Neutrophil (primary cell): ENCODE results near the gene FOXL3.

ENCODE experiments used
- H3K27ac ChIP-seq: fragments of 200-600 bp; sonication (generic); 2 replicates; pipeline ENCODE4 v1.5.1; 2016; ENCODE audit warnings: mild to moderate bottlenecking, moderate library complexity
- H3K27me3 ChIP-seq: fragments of 200-600 bp; sonication (generic); 2 replicates; pipeline ENCODE4 v1.6.0; 2016; ENCODE audit warnings: mild to moderate bottlenecking
- H3K36me3 ChIP-seq: fragments of 200-600 bp; sonication (generic); 2 replicates; pipeline ENCODE4 v1.5.1; 2017
- H3K4me1 ChIP-seq, 2 experiments: fragments of 200-600 bp in 1 of 2; sonication (generic) in 1 of 2; 1 replicate in 1 of 2; 2 replicates in 1 of 2; pipeline versions ENCODE4 v1.5.1 to v1.6.1; 2013 to 2016; ENCODE audit warnings: low read depth in 1 of 2, low read length in 1 of 2, mild to moderate bottlenecking in 1 of 2, moderate library complexity in 1 of 2; ENCODE audit not compliant: control insufficient read depth in 1 of 2, insufficient read depth in 1 of 2
- H3K4me3 ChIP-seq, 2 experiments: fragments of 200-600 bp in 1 of 2; sonication (generic) in 1 of 2; 1 replicate in 1 of 2; 2 replicates in 1 of 2; pipeline ENCODE4 v1.5.1; 2013 to 2016; ENCODE audit warnings: low read depth in 1 of 2, low read length in 1 of 2, mild to moderate bottlenecking in 1 of 2, moderate library complexity in 1 of 2
- H3K9me3 ChIP-seq: fragments of 200-600 bp; sonication (generic); 2 replicates; pipeline ENCODE4 v1.5.1; 2016
- CTCF ChIP-seq: fragments of 200-600 bp; sonication (generic); IDR thresholded peaks from 2 replicates; pipeline ENCODE4 v1.5.1; 2016; ENCODE audit warnings: antibody characterized with exemption

FOXL3 gene

DNA sequence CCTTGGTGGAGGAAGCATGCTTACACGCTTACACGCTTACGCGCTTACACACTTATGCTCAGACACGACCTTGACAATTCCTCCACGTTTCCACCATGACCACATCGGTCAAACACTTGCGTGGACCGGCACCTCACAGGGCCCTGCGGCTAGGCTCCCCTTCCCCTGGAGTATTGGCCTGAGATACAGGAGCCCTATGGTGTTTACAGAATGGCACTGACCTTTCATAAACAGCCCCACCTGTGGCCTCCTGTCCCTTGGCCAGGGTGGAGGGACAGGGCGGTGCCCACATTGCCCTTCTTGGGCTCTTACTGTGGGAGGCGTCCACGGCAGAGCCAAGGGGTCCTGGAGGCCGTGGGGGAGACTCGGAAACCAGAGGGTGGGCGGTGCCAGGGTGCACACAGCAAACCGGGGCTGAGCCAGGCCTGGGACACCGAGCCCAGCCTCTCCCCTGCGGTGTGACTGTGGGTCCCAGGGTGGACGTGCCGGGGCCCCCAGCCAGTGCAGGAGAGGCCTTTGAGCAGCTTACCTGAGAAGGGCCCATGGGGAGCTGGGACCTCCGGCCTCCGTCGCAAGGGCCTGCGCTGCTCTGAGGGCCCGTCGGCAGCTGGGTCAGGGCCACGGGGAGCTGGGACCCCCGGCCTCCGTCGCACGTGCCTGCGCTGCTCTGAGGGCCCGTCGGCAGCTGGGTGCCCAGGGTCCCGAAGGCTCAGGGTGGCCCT lies 44.2 kb upstream of the FOXL3 start:
- TF ChIP-seq CTCF = no peak
- Histone ChIP-seq H3K36me3 (no peaks in the 10 kb centered on the region), H3K4me3 (no peak overlapping the region), H3K27me3 (peaks cover 8% of the 10 kb centered on the region), H3K4me1 (no peaks in the 10 kb centered on the region), H3K9me3 (no peaks in the 10 kb centered on the region), H3K27ac (no peak overlapping the region)

DNA sequence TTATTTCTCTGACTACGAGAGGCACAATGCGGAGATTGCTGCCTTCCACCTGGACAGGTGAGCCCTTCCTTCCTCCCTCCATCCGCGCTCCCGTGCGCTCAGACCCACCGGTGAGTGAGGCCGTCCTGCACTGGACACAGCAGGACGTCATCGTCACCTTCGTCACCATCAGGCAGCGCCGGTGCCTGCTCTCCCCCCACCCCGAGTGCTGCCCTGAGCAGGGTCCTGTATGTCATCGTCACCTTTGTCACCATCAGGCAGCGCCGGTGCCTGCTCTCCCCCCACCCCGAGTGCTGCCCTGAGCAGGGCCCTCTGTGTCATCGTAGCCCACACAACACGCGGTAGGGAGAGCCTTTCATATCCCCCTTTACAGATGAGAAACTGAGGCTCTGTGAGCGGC lies 43.5 kb upstream of the FOXL3 start:
- peaks cover under 1% of the 10 kb centered on the region for H3K27me3 ChIP-seq
- H3K9me3 ChIP-seq = no peaks in the 10 kb centered on the region
- H3K27ac ChIP-seq = no peak overlapping the region
- H3K36me3 ChIP-seq = no peaks in the 10 kb centered on the region
- TF ChIP-seq CTCF = no peak
- no peak overlapping the region for H3K4me3 ChIP-seq
- H3K4me1 ChIP-seq = no peaks in the 10 kb centered on the region

GRCh38 chr7:247181-247580 lies 42.8 kb upstream of the FOXL3 start:
- H3K9me3 ChIP-seq = no peaks in the 10 kb centered on the region
- H3K36me3 ChIP-seq = no peaks in the 10 kb centered on the region
- no peaks in the 10 kb centered on the region for H3K27me3 ChIP-seq
- H3K4me3 ChIP-seq = no peak overlapping the region
- TF ChIP-seq CTCF = no peak
- H3K27ac ChIP-seq = no peak overlapping the region
- no peaks in the 10 kb centered on the region for H3K4me1 ChIP-seq

DNA sequence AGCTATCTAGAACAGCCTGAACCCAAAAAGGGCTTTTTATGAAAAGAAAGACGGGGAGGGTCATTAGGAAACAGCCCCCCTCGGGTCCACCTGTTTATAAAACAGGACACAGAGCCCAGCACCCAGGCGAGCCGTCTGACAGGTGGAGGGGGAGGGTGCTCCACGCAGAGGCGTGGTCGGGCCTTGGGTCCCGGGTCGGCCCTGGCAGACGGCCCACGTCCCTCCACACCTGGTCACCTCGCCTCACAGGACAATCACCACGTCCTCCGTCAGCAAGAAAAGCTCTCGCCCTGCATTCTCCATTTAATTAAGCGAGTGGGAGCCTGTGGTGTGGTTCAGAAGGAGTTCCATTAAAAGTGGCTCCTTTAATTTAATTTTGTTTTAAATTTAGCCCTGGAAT lies 42.3 kb upstream of the FOXL3 start:
- H3K4me1 ChIP-seq = no peaks in the 10 kb centered on the region
- no peak overlapping the region for H3K27ac ChIP-seq
- no peaks in the 10 kb centered on the region for H3K36me3 ChIP-seq
- H3K9me3 ChIP-seq = no peaks in the 10 kb centered on the region
- TF ChIP-seq CTCF = no peak
- no peaks in the 10 kb centered on the region for H3K27me3 ChIP-seq
- no peak overlapping the region for H3K4me3 ChIP-seq

DNA sequence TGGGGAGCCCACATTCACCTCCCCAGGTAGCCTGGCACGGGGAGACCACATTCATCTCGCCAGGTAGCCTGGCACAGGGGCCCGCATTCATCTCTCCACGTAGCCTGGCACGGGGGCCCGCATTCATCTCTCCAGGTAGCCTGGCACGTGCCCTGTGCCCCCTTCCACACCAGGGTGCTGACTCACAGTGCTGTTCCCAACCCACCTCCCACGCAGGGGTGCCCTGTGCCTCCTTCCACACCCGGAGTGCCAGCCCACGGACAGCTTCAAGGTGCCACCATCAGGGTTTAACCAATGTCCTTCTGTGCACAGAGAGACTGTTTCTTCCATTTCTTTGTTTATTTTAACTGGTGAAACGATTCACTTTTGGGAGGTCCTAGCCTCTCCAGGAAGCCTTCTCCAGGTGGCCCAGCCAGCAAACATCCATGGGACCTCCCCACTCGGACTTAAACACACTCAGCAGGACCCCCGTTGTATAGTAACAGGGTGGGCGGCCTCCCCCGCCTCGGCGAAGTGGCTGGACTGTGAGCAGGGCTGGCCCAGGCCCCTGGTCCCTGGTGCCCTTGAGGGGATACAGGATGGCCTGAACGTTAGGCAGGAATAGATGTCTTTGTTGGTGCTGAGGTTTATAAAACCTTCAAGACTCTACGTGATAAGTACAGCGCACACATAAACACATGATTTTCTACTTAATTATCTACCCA lies 41.1 kb upstream of the FOXL3 start:
- H3K27ac ChIP-seq = no peak overlapping the region
- H3K27me3 ChIP-seq = no peaks in the 10 kb centered on the region
- TF ChIP-seq CTCF = no peak
- no peaks in the 10 kb centered on the region for H3K36me3 ChIP-seq
- H3K4me3 ChIP-seq = no peak overlapping the region
- H3K4me1 ChIP-seq = no peaks in the 10 kb centered on the region
- no peaks in the 10 kb centered on the region for H3K9me3 ChIP-seq
